ENCODE measurements around the gene DCHS1. TPM values are rescaled to one million over a fixed set of nuclear protein-coding genes. Genes with fewer than 3 reads are reported as not detected.

DCHS1 gene
- total RNA-seq, 1 donor from 2014 or later = 8.8 TPM

GRCh38 chr11:6579681-6580080 is 75.9 kb downstream of the DCHS1 start:
- ATAC-seq (peak; percentile 33), DNase-seq (no peak)
- intact Hi-C loops (cut with micrococcal nuclease) = loop anchor here (10.0 kb wide), 1 partner anchor 45 kb away; no protein-coding TSS in a partner anchor

GRCh38 chr11:6578134-6578533 is 77.5 kb downstream of the DCHS1 start:
- ATAC-seq (no peak), DNase-seq (no peak)
- intact Hi-C loops (cut with micrococcal nuclease) = no loop called here

GRCh38 chr11:6576471-6577373 is 78.9 kb downstream of the DCHS1 start:
- ATAC-seq (peak; percentile 78), DNase-seq (no peak)
- intact Hi-C loops (cut with micrococcal nuclease) = no loop called here

GRCh38 chr11:6574816-6575715 is 80.5 kb downstream of the DCHS1 start:
- intact Hi-C loops (cut with micrococcal nuclease) = no loop called here
- DNase-seq (no peak), ATAC-seq (no peak)

- DNase-seq (no peak), ATAC-seq (no peak)
- intact Hi-C loops (cut with micrococcal nuclease) = no loop called here
Observed at GRCh38 chr11:6572215-6572614, 83.4 kb downstream of the DCHS1 start.

- ATAC-seq (no peak), DNase-seq (no peak)
- intact Hi-C loops (cut with micrococcal nuclease) = no loop called here
Observed at GRCh38 chr11:6571434-6572008, 84.1 kb downstream of the DCHS1 start.

Other genes starting within 250 kb of the DCHS1 start
- gene APBB1, start 236.7 kb downstream of the DCHS1 start, total RNA-seq = 87.6 TPM
- gene HPX, start 214.8 kb downstream of the DCHS1 start, total RNA-seq = not detected
- gene TRIM3, start 181.9 kb downstream of the DCHS1 start, total RNA-seq = 14.4 TPM
- gene ARFIP2, start 174.5 kb downstream of the DCHS1 start, total RNA-seq = 15.2 TPM
- 17.9 TPM for gene TIMM10B, start 174.3 kb downstream of the DCHS1 start, total RNA-seq
- gene DNHD1, start 158.5 kb downstream of the DCHS1 start, total RNA-seq = 5.5 TPM
- gene RRP8, start 52.2 kb downstream of the DCHS1 start, total RNA-seq = 22.1 TPM
- 210 TPM for gene ILK, start 52.0 kb downstream of the DCHS1 start, total RNA-seq
- 89.4 TPM for gene TAF10, start 43.6 kb downstream of the DCHS1 start, total RNA-seq
- 77.7 TPM for gene TPP1, start 36.4 kb downstream of the DCHS1 start, total RNA-seq
- gene MRPL17, start 27.5 kb upstream of the DCHS1 start, total RNA-seq = 49.7 TPM
- not detected for gene OR2AG2, start 116.2 kb upstream of the DCHS1 start, total RNA-seq
- gene OR2AG1, start 127.2 kb upstream of the DCHS1 start, total RNA-seq = not detected
- gene OR6A2, start 143.9 kb upstream of the DCHS1 start, total RNA-seq = not detected
- gene OR10A5, start 189.9 kb upstream of the DCHS1 start, total RNA-seq = not detected
- gene OR10A2, start 207.2 kb upstream of the DCHS1 start, total RNA-seq = not detected
- gene OR10A4, start 220.8 kb upstream of the DCHS1 start, total RNA-seq = not detected
- not detected for gene OR2D2, start 236.7 kb upstream of the DCHS1 start, total RNA-seq